Activated B cell treated with CpG ODN at 0.5 μM for 24 hours (primary cell): ENCODE results near the gene PBX1. TPM values are rescaled to one million over a fixed set of nuclear protein-coding genes. Genes with fewer than 3 reads are reported as not detected.
A peak's percentile ranks its signal among the peaks of the same experiment; 100 is the strongest.

Experiments used
- ATAC-seq: fragments of 200-7000 bp; cut with Tn5 transposase; one replicate; pipeline ENCODE4 v1.10.0; 2021; ENCODE audit warnings: low read depth, mild to moderate bottlenecking, moderate library complexity
- CTCF ChIA-PET: fragments of 350-600 bp; sonication (Branson Sonifier 250); formaldehyde crosslinking; loops from one replicate; lab custom pipeline; 2021; ENCODE audit warnings: antibody characterized with exemption; lab: Charles Lee
- POLR2A ChIA-PET: fragments of 350-600 bp; sonication (Branson Sonifier 250); formaldehyde crosslinking; loops from one replicate; lab custom pipeline; 2021; ENCODE audit warnings: antibody characterized with exemption; lab: Charles Lee
- DNase-seq: peaks from one replicate; pipeline ENCODE4 v3.0.0; 2022
- H3K27ac Mint-ChIP-seq: one replicate; pipeline ENCODE4 v1.8.0; 2020; ENCODE audit warnings: mixed read lengths
- H3K27me3 Mint-ChIP-seq: one replicate; pipeline ENCODE4 v1.8.0; 2021; ENCODE audit warnings: mixed read lengths
- H3K36me3 Mint-ChIP-seq: one replicate; pipeline ENCODE4 v1.8.0; 2021; ENCODE audit warnings: low read depth, mixed read lengths
- H3K4me1 Mint-ChIP-seq: one replicate; pipeline ENCODE4 v1.8.0; 2021; ENCODE audit warnings: mixed read lengths
- H3K4me3 Mint-ChIP-seq: one replicate; pipeline ENCODE4 v1.8.0; 2020; ENCODE audit warnings: mild to moderate bottlenecking, mixed read lengths
- H3K9me3 Mint-ChIP-seq: one replicate; pipeline ENCODE4 v1.8.0; 2020; ENCODE audit warnings: mixed read lengths
- CTCF ChIP-seq: fragments of 200-600 bp; IDR thresholded peaks from one replicate; pipeline ENCODE4 v1.8.0; 2022; ENCODE audit warnings: antibody characterized with exemption, mild to moderate bottlenecking
- intact Hi-C: fragments of 100-400 bp; cut with micrococcal nuclease; formaldehyde crosslinking; loops from one replicate; pipeline ENCODE4 v1.15.1; 2024
- total RNA-seq: library from RNA; stranded (reverse); gene quantifications from 2 replicates; pipeline ENCODE4 v1.2.3, GENCODE V29; 2022

Gene PBX1
- total RNA-seq: not detected in 2 replicates

- H3K4me3 Mint-ChIP-seq: peak within 1 kb of the TSS; percentile 71
- no peaks in the 10 kb centered on the region for H3K9me3 Mint-ChIP-seq
- peak; percentile 30 for DNase-seq
- POLR2A ChIA-PET: no interaction called here
- H3K27me3 Mint-ChIP-seq: peaks cover 29% of the 10 kb centered on the region
- intact Hi-C loops: no loop called here
- H3K4me1 Mint-ChIP-seq: peaks cover 11% of the 10 kb centered on the region
- peak; percentile 99 for ATAC-seq
- no peak within 1 kb of the TSS for H3K27ac Mint-ChIP-seq
- H3K36me3 Mint-ChIP-seq: no peaks in the 10 kb centered on the region
- TF ChIP-seq CTCF: no peak
- CTCF ChIA-PET: no interaction called here
These were observed at the start of gene PBX1 for GRCh38 chr1:164558461-164559341. Gene PBX1, plus strand, starts transcription at chr1:164559184.

GRCh38 chr1:164510435-164510834 is 48.5 kb upstream of the PBX1 start:
- TF ChIP-seq CTCF: no peak
- no peaks in the 10 kb centered on the region for H3K36me3 Mint-ChIP-seq
- intact Hi-C loops: no loop called here
- no peaks in the 10 kb centered on the region for H3K27me3 Mint-ChIP-seq
- POLR2A ChIA-PET: no interaction called here
- no peak overlapping the region for H3K4me3 Mint-ChIP-seq
- no peaks in the 10 kb centered on the region for H3K4me1 Mint-ChIP-seq
- H3K9me3 Mint-ChIP-seq: peaks cover 6% of the 10 kb centered on the region
- CTCF ChIA-PET: no interaction called here
- ATAC-seq (no peak), DNase-seq (no peak)
- H3K27ac Mint-ChIP-seq: no peak overlapping the region

GRCh38 chr1:164511001-164511705 is 47.8 kb upstream of the PBX1 start:
- CTCF ChIA-PET: no interaction called here
- Mint-ChIP-seq H3K4me3 (no peak overlapping the region), H3K9me3 (peaks cover 6% of the 10 kb centered on the region), H3K27me3 (no peaks in the 10 kb centered on the region), H3K36me3 (no peaks in the 10 kb centered on the region), H3K4me1 (no peaks in the 10 kb centered on the region), H3K27ac (no peak overlapping the region)
- no peak for TF ChIP-seq CTCF
- POLR2A ChIA-PET: no interaction called here
- intact Hi-C loops: no loop called here
- DNase-seq: no peak
- no peak for ATAC-seq

GRCh38 chr1:164515231-164515630 is 43.8 kb upstream of the PBX1 start:
- Mint-ChIP-seq H3K9me3 (no peaks in the 10 kb centered on the region), H3K27ac (no peak overlapping the region), H3K27me3 (no peaks in the 10 kb centered on the region), H3K4me3 (no peak overlapping the region), H3K36me3 (no peaks in the 10 kb centered on the region), H3K4me1 (no peaks in the 10 kb centered on the region)
- no peak for TF ChIP-seq CTCF
- intact Hi-C loops: no loop called here
- DNase-seq (no peak), ATAC-seq (no peak)
- ChIA-PET CTCF (no interaction called here), POLR2A (no interaction called here)

- ATAC-seq (no peak), DNase-seq (no peak)
- no peak overlapping the region for H3K27ac Mint-ChIP-seq
- H3K27me3 Mint-ChIP-seq: no peaks in the 10 kb centered on the region
- no peaks in the 10 kb centered on the region for H3K4me1 Mint-ChIP-seq
- intact Hi-C loops: no loop called here
- no peaks in the 10 kb centered on the region for H3K36me3 Mint-ChIP-seq
- no peak for TF ChIP-seq CTCF
- ChIA-PET POLR2A (no interaction called here), CTCF (no interaction called here)
- H3K4me3 Mint-ChIP-seq: no peak overlapping the region
- no peaks in the 10 kb centered on the region for H3K9me3 Mint-ChIP-seq
These were observed 43.2 kb upstream of the PBX1 start for GRCh38 chr1:164515711-164516331.
